GM04503 (cell line): Measurements from ENCODE around the gene RPH3AL.
"Not testable (repeated sequence)": the region's sequence is repeated elsewhere in the genome, so short reads cannot be mapped to it uniquely, and the experiment has no call there.

ENCODE experiments used
- DNase-seq: peaks from one replicate; pipeline ENCODE4 v3.0.0-alpha.2; 2012; ENCODE audit warnings: low read depth

Gene RPH3AL

DNA sequence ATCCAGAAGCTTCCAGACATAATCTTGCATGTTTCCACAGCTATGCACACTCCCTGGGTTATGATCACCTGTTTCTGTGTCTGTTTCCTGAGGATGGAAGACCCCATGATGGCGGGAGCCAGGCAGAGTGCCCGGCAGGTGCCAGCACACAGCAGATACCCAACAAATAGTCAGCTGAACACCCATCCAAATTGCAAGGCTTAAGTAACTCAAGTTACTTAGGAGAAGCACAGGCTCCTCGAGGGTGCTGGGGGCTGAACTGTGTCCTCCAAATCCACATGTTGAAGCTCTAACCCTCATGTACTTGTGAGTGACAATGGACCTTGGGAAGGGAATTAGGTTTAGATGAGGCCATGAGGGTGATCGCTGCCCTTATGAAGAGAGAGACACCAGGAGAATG lies 91.7 kb downstream of the RPH3AL start:
- no peak for DNase-seq

DNA sequence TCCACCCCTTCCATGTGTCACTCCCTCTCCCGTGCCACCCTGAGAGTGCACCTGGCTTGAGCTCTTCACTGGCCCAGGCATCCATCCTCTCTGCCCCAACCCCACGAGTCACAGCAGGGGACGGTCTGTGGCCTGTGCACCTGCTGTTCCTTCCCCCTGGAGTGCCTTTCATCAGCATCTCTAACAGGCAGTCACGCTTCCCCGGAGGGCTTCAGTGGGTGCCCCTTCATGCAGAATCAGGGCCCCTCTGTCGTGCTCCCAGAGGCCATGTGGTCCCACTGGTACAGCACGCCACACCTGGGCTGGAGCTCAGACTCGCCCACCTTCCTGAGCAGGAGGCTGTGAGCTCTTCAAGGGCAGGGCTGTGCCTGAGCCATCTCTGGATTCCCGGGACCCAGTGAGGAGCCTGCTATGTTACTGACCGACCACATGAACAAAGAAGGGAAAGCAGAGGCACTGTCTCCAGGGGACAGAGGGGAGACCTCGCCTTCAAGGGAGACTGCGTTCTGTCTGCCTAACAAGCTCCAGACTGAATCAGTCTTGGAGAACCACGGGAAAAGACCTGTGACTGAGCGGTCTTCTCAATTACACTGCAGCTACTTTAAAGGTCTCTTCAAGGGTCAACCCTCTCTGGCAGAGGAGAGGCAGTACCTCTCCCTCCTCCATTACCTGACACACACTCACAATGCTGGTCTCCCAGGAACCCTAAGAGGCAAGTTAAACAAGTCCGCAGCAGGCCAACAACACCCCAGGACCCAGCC lies 92.4 kb downstream of the RPH3AL start:
- no peak for DNase-seq

DNA sequence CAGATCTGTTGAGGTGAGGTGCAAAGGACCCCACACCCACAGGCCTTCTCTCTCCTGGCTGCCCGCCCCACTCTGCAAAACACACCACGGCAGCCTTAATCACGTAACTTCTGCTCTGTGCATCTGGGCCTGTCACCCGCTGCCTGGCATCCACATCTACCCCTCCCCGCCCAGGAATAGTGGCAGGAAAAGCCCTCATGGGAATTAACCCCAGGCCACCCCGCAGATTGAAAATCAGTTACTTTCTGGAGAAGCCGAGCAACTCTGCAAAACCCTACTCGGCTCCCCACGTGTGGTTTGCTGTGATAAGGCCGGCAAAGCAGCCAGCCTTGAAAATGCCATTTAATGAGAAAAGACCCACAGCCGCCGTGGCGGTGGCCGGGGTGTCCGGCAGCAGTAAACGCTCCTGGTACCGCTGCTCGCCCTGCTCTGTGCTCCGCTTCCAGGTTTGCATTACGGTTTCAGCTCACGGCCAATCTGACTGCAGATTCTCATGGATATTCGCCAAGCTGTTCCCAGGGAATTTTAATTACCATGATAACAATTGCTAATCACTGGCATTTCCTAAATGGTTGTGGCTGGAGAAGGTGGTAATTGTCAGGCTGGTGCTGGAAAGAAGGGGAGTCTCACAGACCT lies 93.1 kb downstream of the RPH3AL start:
- no peak for DNase-seq

DNA sequence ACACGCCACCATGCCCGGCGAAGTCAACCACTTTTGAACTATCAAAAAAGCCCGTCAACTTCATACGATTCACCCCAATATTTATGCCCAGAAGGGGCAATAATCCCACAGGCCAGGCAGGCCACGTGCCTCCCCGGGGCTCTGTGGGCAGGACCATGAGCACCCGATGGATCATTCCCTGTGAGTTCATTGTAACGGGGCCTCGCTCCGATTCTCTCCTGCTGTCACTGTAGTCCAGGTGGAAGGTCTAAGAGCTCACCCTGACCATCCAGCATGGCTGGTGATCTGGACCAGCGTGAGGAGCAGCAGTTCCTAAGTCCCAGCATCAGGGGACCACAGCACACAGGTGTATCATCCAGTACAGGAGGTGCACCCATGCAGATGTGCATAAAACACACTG lies 93.7 kb downstream of the RPH3AL start:
- no peak for DNase-seq

DNA sequence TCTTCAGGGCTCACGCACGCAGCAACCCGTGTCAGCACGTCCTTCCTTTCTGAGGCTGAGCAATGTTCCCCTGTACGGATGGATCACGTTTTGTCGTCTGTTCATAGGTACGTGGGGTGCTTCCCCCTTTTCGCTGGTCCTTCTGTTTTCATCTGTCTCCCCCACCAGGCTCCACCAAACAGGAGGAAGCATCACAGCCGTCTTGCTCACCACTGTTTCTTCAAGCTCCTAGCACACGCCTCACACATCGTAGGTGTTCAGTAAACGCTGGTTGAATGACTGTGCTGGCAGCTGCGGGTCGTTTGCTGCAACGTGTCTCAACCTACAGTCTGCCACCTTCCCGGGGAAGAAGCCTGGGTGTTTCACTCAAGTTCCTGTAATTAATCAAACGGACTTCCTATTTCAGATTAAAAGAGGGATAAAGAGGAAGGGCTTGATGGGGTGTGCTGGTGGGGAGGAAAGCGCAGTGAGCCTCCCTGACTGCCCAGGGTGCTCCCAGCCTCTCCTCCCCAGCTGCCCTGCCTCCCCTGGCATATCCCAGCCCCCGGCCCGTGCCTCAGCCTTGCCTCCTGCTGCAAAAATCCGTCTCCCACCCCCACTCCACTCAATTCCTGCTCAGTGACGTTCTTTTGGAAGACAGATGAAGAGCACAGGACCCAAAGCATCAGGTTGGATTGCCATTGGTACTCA lies 94.4 kb downstream of the RPH3AL start:
- DNase-seq, result no peak

DNA sequence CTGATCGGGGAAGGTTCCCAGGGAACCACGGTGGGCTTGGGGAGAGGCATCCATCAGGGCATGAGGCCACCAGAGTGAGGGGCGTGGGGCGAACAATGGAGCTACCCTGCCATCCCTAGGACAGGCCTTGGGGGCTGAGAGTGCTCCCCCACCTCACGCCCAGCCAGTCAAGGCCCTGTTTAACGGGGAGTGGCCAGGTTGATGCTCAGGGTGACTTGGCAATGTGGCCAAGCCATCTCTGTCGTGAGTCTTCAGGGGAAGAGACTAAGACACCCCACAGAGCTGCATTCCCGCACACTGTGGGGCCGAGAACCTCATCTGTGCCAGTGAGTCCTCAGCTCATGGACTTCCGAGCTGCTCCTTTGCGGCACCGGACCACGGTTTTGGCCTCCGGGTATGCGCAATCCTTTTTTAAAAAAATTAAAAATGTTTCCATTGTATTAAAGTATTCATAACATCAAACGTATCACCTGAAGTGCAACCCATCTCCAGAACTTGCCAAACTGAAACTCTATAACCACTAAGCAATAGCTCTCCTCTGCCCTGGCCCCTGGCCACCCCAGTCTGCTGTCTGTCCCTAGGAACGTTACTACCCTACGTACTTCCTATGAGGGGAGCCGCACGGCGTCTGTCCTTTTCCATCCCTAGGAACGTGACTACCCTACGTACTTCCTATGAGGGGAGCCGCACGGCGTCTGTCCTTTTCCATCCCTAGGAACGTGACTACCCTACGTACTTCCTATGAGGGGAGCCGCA lies 99.3 kb downstream of the RPH3AL start:
- DNase-seq, result no peak

DNA sequence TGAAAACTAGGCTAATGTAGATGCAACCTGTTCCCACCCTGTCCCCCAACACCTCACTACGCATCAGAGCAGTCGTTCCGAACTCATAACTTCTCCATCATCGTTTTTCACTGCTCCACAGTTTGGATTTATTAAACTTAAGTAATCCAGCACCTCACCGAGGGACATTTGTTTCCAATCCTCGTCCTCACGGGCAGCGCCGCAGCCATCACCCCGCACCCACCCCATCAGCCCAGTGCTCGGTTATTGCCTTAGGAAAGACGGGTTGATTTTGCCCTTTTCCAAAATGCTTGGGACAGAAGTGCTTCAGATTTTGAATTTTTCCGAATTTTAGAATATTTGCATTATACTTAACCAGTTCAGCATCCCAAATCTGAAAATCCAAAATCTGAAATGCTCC lies 100.2 kb downstream of the RPH3AL start:
- DNase-seq, result no peak

DNA sequence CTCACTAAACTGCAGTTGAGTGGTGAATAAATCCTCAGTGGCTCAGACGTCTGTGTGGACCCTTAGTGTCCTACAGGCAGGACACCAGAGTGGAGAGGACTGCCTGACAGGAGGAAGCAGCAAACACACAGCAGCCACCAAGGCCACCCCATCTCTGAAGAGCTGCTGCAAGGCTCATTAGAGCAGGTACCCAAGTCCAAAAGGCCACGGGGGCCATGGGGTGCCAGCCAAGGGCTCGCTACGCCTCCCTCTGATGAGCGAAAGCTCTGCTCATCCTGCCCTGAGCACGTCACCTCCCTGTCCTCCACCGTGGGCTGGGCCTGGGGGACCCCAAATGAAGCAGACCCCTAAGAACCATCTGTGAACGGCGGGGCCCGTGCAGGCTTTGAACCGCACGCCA lies 101.1 kb downstream of the RPH3AL start:
- DNase-seq, result no peak

DNA sequence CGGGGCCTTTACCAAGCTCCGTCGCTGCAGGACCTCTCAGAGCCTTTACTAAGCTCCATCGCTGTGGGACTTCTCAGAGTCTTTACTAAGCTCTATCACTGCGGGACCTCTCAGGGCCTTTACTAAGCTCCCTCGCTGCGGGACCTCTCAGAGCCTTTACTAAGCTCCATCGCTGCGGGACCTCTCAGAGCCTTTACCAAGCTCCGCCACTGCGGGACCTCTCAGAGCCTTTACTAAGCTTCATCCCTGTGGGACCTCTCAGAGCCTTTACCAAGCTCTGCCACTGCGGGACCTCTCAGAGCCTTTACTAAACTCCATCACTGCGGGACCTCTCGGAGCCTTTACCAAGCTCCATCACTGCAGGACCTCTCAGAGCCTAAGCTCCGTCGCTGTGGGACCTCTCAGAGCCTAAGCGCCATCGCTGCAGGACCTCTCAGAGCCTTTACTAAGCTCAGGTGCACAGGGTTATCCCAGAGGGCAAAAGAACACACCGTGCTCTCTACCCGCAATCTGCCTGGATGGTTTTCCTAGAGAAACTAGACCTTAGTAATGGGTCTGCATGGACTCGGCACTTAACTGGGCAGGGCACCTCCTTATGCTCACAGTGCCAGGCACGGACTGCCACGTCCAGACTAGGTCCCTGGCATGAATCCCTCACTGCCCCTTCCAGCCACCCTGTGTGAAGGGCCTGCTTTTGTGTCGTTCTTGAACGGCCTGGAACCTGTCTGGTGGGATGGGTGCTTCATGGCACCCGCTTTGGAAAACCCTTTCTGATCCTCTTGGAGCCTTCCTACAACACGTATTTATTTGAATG lies 101.9 kb downstream of the RPH3AL start:
- no peak for DNase-seq

DNA sequence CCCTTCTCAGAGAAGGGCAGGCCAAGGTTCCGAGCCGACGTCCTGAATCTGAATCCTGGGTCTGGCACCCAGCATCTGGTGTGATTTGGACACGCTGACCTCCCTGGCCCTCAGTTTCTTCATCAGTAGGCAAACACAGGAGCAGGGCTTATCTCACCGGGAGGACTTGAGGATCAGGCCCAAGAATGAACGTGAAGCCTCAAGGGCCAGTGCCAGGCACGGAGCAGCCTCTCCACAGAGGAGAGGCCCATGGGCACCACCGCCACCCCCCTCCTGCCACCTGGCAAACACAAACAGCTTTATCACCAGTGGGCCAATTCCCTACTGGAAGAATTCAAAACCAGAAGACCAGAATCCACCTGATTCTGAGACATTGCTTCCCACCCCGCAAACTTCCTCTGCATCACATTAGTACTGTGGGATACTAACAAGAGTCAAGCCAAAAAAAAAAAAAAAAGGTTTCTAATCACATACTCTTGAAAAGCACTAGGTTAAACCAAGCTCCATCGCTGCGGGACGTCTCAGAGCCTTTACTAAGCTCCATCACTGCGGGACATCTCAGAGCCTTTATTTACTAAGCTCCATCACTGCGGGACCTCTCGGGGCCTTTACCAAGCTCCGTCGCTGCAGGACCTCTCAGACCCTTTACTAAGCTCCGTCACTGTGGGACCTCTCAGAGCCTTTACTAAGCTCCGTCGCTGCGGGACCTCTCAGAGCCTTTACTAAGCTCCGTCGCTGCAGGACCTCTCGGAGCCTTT lies 103.2 kb downstream of the RPH3AL start:
- DNase-seq, result no peak

DNA sequence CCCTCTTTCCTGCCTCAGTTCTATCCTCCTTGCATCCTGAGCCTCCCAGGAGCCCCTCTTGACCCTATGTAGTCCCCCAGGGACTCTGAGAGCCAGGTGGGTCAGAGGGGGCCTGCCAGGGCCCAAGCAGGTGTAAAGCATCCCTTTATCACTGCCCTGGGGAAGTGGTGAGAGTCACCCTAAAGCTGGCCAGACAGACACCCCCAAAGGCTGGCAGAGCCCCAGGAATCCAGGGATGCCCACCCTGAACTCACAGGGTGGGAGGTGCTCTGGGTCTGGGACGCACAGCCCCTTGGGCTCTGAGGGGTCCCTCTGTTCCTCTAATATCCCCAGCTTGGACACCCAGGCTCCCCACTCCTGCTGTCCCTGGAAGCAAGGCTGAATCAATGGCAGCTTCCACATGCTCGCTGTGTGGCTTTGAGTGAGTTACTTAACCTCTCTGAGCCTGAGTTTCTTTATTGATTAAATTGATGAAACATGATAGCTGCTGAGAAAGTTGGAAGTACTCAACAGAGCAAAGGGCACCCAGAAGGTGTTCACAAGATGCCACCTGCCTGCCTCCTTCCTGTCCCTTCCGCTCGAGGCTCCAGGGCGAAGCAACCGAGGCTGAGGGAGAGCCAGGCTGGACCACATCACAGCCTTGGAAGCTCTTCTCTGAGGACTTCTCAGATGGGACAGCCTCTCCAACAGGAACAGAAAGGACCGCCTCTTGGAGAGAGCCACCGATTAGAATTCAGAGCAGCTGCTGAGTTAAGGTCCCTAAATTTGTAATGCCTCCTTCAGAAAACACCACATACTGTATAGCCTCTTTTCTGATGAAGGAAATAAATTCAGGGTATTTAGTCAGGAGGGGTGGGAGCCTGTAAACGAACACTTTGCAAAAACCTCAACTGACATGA lies 104.0 kb downstream of the RPH3AL start:
- no peak for DNase-seq

DNA sequence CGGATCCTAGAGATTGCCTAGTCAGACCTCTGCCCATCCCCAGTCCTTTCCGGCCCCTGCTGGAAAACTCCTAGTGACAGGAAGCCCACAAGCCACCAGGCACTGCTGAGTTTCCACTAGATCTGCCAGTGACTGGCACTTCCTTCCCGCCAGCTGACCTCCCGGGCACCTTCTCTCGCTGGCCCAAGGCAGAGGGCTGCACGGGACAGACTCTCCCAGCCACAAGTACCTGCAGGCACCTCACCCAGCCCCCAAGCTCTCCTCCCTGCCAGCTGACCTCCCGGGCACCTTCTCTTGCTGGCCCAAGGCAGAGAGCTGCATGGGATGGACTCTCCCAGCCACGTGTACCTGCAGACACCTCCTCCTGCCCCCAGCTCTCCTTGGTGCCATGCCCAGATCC lies 104.8 kb downstream of the RPH3AL start:
- no peak for DNase-seq

DNA sequence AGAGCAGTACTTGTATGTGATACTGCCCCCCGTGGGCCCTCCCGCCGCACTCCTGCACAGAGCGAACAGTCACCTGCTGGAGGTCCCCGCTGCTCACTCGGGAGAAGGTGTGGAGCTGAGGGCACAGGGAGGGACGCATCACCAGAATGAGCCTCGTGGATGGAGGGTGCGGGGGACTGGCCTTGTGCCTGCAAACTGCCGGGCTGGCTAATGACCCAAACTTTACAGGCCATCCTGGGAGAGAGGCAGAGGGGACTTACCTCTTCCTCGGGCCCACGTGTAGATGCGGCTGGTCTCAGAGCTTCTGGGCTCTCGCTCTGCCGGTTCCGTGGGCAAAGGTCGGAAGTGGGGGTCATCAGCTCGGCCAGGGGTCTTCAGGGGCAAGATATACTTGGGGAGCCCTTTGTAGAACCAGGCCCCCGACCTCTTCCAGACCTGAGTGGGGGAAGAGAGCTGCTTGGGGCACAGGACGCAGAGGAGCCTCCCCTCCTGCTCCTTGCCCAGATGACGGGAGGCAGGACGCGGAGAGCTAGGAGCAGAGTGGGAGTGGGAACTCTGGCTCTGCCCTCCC lies 105.7 kb downstream of the RPH3AL start:
- no peak for DNase-seq

DNA sequence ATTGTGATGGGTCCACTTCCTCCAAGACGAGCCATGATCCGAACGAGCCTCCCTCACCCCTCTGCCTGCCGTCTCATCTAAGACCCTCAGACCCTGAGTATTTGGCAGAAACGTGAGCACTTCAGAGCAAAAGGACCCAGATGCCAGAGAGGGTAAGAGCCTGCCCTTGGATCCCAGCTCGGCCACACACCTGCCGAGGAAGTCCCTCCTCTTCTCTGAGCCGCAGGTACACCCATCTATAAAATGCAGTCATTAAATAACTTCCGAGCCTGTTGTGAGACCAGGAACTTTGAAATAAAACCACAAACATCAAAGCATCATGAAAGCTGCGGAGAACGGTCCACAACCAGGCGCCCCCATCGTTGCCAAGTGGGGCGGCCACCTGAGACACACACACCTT lies 106.4 kb downstream of the RPH3AL start:
- DNase-seq, result no peak

DNA sequence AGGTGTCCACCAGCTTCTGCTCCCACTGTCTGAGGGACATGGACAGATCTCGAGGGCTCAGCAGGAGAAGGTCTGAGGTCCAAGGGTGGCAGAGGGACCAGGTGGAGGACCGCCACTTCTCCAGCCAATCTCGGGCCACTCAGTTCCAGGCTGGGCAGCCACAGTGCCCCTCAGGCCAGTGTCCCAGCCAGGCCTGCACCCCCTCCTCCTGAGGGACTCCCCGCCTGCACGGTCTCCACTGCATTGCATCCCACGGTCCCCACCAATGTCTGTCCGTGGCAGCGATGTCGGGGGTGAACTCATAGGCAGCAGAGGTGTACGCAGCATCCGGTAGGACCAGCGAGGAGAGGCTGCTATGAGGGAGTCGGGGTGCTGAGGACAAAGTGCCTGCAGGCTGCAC lies 107.0 kb downstream of the RPH3AL start:
- no peak for DNase-seq

DNA sequence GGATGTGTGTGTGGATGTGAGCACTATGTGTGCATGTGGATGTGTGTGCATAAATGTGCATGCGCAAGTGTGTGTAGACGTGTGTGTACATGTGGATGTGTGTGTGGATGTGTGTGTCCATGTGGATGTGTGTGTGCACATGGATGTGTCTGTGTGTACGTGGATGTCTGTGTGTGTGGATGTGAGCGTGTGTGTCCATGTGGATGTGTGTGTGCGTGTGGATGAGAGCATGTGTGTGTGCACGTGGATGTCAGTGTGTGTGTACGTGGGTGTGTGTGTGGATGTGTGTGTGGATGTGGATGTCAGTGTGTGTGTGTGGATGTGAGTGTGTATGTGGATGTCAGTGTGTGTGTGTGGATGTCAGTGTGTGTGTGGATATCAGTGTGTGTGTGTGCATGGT lies 107.6 kb downstream of the RPH3AL start:
- DNase-seq, result no peak

DNA sequence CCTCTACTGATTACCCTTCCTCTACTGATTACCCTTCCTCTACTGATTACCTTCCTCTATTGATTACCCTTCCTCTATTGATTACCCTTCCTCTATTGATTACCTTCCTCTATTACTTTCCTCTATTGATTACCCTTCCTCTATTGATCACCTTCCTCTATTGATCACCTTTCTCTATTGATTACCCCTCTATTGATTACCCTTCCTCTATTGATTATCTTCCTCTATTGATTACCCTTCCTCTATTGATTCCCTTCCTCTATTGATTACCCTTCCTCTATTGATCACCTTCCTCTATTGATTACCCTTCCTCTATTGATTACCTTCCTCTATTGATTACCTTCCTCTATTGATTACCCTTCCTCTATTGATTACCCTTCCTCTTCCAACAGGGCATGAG lies 108.7 kb downstream of the RPH3AL start:
- not testable (repeated sequence) for DNase-seq

DNA sequence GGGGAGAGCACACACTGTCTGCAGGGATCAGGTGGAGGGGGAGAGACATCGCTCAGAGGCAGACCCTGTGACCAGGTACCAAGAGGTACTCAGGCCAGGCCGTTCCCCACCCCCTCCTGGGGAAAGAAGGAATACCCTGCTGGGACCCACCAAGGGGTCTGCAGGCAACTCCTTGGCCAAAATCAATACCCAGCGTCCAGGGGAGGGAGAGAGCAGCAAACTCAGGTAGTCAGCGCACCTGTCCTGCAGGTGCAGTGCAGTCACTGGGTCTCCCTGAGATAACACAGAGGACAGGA lies 113.7 kb downstream of the RPH3AL start:
- DNase-seq, result no peak

DNA sequence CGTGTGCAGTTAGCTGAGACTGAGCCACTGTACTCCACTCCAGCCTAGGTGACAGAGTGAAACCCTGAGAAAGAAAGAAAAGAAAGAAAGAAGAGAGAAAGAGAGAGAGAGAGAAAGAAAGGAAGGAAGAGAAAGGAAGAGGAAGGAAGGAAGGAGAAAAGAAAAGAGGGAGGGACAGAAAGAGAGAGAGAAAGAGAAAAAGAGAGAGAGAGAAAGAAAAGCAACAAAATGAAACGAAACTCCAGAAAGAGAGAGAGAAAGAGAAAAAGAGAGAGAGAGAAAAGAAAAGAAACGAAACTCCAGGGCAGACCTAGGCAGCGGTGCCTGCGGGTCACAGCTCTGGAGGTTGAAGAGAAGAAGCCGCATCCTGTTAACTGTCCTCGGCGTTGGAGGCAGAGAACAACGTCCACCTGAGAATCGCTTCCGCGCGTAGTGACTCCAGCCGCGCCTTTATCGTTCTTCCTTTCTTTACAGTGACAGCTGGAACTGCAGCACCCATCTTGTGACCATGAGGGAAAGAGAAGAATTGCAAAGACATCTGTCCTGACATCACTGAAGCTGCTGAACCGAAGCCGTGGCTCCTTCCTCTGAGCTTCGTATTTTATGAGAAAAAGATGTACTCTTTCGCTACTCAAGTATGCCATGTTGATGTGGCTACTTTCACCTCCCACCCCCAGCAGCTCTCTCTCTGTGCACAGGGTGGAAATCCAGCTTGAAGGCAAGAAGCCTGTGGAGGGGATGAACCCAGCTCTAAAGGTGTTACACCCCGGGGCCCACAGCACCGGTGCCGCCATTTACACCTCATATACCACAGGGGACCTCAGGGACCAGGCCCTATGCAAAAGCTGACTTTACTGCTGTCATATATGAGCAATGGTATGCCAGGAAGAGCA lies 114.3 kb downstream of the RPH3AL start:
- no peak for DNase-seq
